HL-60 (cell line): ENCODE measurements around the gene KLKB1.

Source experiments
- DNase-seq, 2 experiments: peaks; one replicate each; pipeline ENCODE4 v3.0.0-alpha.2; 2010 to 2020; ENCODE audit warnings: low read depth in 1 of 2, low spot score in 1 of 2
- H3K27ac ChIP-seq: fragments of 250-450 bp; sonication (Bioruptor Pico); replicated peaks from 2 replicates; pipeline ENCODE4 v1.5.1; 2020; ENCODE audit warnings: mild to moderate bottlenecking, moderate library complexity
- H3K27me3 ChIP-seq: fragments of 250-450 bp; sonication (Bioruptor Pico); 2 replicates; pipeline ENCODE4 v1.5.1; 2021; ENCODE audit warnings: mild to moderate bottlenecking, moderate library complexity; ENCODE audit not compliant: insufficient read depth, poor library complexity, severe bottlenecking
- H3K4me3 ChIP-seq: replicated peaks from 2 replicates; pipeline ENCODE4 v1.5.1; 2011; ENCODE audit warnings: mild to moderate bottlenecking, control low read depth, low read length; ENCODE audit not compliant: insufficient read depth
- GABPA ChIP-seq: IDR thresholded peaks from 2 replicates; pipeline ENCODE4 v1.6.1; 2012; ENCODE audit warnings: low read depth
- POLR2AphosphoS5 ChIP-seq: IDR thresholded peaks from 2 replicates; pipeline ENCODE4 v1.6.1; 2012; ENCODE audit warnings: low read depth
- REST ChIP-seq: IDR thresholded peaks from 2 replicates; pipeline ENCODE4 v1.6.1; 2012; ENCODE audit warnings: low read depth; ENCODE audit not compliant: insufficient replicate concordance
- SPI1 ChIP-seq: IDR thresholded peaks from 2 replicates; pipeline ENCODE4 v1.6.1; 2012; ENCODE audit warnings: low read depth, mild to moderate bottlenecking, borderline replicate concordance
- TF ChIP-seq, protein P1 (sequence below): IDR thresholded peaks from one replicate; pipeline ENCODE4 v1.5.1; 2011; ENCODE audit warnings: low read length, control low read depth, inconsistent platforms; ENCODE audit not compliant: insufficient read depth

KLKB1 gene

GRCh38 chr4:186304216-186304615, 76.9 kb downstream of the KLKB1 start:
- no peak for DNase-seq
- no peak for TF ChIP-seq POLR2AphosphoS5
- no peak for TF ChIP-seq REST
- TF ChIP-seq GABPA: no peak
- no peak for TF ChIP-seq SPI1
- TF ChIP-seq, protein P1, sequence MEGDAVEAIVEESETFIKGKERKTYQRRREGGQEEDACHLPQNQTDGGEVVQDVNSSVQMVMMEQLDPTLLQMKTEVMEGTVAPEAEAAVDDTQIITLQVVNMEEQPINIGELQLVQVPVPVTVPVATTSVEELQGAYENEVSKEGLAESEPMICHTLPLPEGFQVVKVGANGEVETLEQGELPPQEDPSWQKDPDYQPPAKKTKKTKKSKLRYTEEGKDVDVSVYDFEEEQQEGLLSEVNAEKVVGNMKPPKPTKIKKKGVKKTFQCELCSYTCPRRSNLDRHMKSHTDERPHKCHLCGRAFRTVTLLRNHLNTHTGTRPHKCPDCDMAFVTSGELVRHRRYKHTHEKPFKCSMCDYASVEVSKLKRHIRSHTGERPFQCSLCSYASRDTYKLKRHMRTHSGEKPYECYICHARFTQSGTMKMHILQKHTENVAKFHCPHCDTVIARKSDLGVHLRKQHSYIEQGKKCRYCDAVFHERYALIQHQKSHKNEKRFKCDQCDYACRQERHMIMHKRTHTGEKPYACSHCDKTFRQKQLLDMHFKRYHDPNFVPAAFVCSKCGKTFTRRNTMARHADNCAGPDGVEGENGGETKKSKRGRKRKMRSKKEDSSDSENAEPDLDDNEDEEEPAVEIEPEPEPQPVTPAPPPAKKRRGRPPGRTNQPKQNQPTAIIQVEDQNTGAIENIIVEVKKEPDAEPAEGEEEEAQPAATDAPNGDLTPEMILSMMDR: no peak
- Histone ChIP-seq H3K27ac (no peak overlapping the region), H3K4me3 (no peak overlapping the region), H3K27me3 (no peaks in the 10 kb centered on the region)

DNA sequence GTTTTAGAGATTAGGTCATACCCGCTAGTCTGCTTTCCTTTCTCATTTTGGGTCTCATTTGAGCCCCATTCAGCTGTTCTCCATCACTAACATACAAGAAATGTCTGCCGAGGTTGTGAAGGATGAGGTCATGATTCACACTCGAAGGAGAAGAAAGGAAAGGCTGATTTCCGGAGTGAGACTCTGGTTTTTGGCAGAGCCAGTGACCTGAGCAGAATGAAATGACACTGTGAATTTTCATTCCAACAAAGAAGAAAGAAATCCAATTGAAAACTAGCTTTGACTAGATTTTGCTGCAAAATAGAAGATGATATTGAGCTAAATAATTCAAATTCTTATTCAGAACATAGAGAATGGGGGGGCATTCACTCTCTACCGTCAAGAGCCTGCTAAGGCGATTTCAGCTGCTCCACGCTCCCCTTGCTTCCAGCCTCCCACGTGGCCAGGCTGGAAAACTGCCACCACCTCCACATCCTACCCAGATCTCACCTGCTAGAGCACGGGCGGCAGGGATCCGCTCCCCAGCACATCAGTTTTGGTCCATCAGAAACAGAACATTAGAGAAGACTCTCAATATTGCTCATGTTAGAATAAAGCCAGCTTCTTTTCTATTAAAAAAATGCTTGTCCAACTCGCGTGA, 77.7 kb downstream of the KLKB1 start:
- no peak overlapping the region for H3K27ac ChIP-seq
- no peak for TF ChIP-seq GABPA
- no peak for TF ChIP-seq REST
- no peak for TF ChIP-seq POLR2AphosphoS5
- H3K4me3 ChIP-seq: no peak overlapping the region
- no peak for DNase-seq
- no peaks in the 10 kb centered on the region for H3K27me3 ChIP-seq

GRCh38 chr4:186307497-186307896, 80.2 kb downstream of the KLKB1 start:
- Histone ChIP-seq H3K27me3 (no peaks in the 10 kb centered on the region), H3K4me3 (no peak overlapping the region), H3K27ac (no peak overlapping the region)
- TF ChIP-seq GABPA (no peak), POLR2AphosphoS5 (no peak), REST (no peak), SPI1 (no peak)
- TF ChIP-seq, protein P1: no peak
- no peak for DNase-seq
